Measurements from ENCODE around the gene WFDC8. TPM values are rescaled to one million over a fixed set of nuclear protein-coding genes. Genes with fewer than 3 reads are reported as not detected.
A peak's percentile ranks its signal among the peaks of the same experiment; 100 is the strongest.

WFDC8 gene
- total RNA-seq, 1 donor from 2014 or later = not detected

- TF ChIP-seq, protein P1, sequence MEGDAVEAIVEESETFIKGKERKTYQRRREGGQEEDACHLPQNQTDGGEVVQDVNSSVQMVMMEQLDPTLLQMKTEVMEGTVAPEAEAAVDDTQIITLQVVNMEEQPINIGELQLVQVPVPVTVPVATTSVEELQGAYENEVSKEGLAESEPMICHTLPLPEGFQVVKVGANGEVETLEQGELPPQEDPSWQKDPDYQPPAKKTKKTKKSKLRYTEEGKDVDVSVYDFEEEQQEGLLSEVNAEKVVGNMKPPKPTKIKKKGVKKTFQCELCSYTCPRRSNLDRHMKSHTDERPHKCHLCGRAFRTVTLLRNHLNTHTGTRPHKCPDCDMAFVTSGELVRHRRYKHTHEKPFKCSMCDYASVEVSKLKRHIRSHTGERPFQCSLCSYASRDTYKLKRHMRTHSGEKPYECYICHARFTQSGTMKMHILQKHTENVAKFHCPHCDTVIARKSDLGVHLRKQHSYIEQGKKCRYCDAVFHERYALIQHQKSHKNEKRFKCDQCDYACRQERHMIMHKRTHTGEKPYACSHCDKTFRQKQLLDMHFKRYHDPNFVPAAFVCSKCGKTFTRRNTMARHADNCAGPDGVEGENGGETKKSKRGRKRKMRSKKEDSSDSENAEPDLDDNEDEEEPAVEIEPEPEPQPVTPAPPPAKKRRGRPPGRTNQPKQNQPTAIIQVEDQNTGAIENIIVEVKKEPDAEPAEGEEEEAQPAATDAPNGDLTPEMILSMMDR (IDR thresholded peaks at IDR 0.05) = no peak
- Mint-ChIP-seq H3K27ac (ENCODE audit: unreplicated experiment) (no peak overlapping the region), H3K4me3 (ENCODE audit: unreplicated experiment) (no peak overlapping the region), H3K9me3 (ENCODE audit: unreplicated experiment) (no peaks in the 10 kb centered on the region), H3K4me1 (ENCODE audit: unreplicated experiment) (no peaks in the 10 kb centered on the region), H3K27me3 (ENCODE audit: unreplicated experiment) (peaks cover 20% of the 10 kb centered on the region), H3K36me3 (ENCODE audit: unreplicated experiment) (no peaks in the 10 kb centered on the region)
- peak; percentile 76 for DNase-seq (ENCODE audit: extremely low spot score, unreplicated experiment)
Observed at GRCh38 chr20:45508068-45508886, 70.8 kb downstream of the WFDC8 start.

- Mint-ChIP-seq H3K9me3 (ENCODE audit: unreplicated experiment) (no peaks in the 10 kb centered on the region), H3K27me3 (ENCODE audit: unreplicated experiment) (peaks cover 24% of the 10 kb centered on the region), H3K36me3 (ENCODE audit: unreplicated experiment) (no peaks in the 10 kb centered on the region), H3K4me3 (ENCODE audit: unreplicated experiment) (no peak overlapping the region), H3K4me1 (ENCODE audit: unreplicated experiment) (no peaks in the 10 kb centered on the region), H3K27ac (ENCODE audit: unreplicated experiment) (no peak overlapping the region)
- DNase-seq (ENCODE audit: extremely low spot score, unreplicated experiment) = peak; percentile 27
- TF ChIP-seq, protein P1 (IDR thresholded peaks at IDR 0.05) = no peak
Observed at GRCh38 chr20:45507011-45507820, 71.9 kb downstream of the WFDC8 start.

DNA sequence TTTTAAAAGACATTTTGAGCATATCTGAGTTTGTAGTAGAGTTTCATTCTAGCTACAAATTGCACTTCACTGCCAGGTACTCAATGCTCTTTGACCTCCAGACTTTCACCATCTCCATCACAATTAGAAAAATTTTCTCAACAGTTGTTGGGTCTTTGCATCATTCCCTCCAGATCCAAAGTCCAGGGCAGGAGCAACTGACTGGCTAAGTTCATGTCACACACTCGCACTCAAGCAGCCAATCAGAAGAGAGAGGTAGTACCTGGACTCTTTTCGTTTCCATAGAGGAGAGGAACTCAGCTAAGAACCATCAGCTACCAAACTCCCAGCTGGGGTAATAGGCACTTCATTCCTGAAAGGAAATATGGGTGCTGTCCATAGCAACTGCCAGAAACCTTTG is 72.7 kb downstream of the WFDC8 start:
- Mint-ChIP-seq H3K27me3 (ENCODE audit: unreplicated experiment) (peaks cover 22% of the 10 kb centered on the region), H3K9me3 (ENCODE audit: unreplicated experiment) (no peaks in the 10 kb centered on the region), H3K4me3 (ENCODE audit: unreplicated experiment) (no peak overlapping the region), H3K36me3 (ENCODE audit: unreplicated experiment) (no peaks in the 10 kb centered on the region), H3K27ac (ENCODE audit: unreplicated experiment) (no peak overlapping the region), H3K4me1 (ENCODE audit: unreplicated experiment) (no peaks in the 10 kb centered on the region)
- TF ChIP-seq, protein P1 (IDR thresholded peaks at IDR 0.05) = no peak
- DNase-seq (ENCODE audit: extremely low spot score, unreplicated experiment) = no peak

GRCh38 chr20:45503403-45503802 is 75.7 kb downstream of the WFDC8 start:
- Mint-ChIP-seq H3K27me3 (ENCODE audit: unreplicated experiment) (peaks cover 14% of the 10 kb centered on the region), H3K4me3 (ENCODE audit: unreplicated experiment) (no peak overlapping the region), H3K9me3 (ENCODE audit: unreplicated experiment) (no peaks in the 10 kb centered on the region), H3K36me3 (ENCODE audit: unreplicated experiment) (no peaks in the 10 kb centered on the region), H3K27ac (ENCODE audit: unreplicated experiment) (no peak overlapping the region), H3K4me1 (ENCODE audit: unreplicated experiment) (no peaks in the 10 kb centered on the region)
- TF ChIP-seq, protein P1 (IDR thresholded peaks at IDR 0.05) = no peak
- no peak for DNase-seq (ENCODE audit: extremely low spot score, unreplicated experiment)

- no peaks in the 10 kb centered on the region for H3K9me3 Mint-ChIP-seq (ENCODE audit: unreplicated experiment)
- no peak overlapping the region for H3K27ac Mint-ChIP-seq (ENCODE audit: unreplicated experiment)
- TF ChIP-seq, protein P1 (IDR thresholded peaks at IDR 0.05) = no peak
- no peaks in the 10 kb centered on the region for H3K36me3 Mint-ChIP-seq (ENCODE audit: unreplicated experiment)
- H3K4me3 Mint-ChIP-seq (ENCODE audit: unreplicated experiment) = no peak overlapping the region
- no peak for DNase-seq (ENCODE audit: extremely low spot score, unreplicated experiment)
- peaks cover 11% of the 10 kb centered on the region for H3K27me3 Mint-ChIP-seq (ENCODE audit: unreplicated experiment)
- H3K4me1 Mint-ChIP-seq (ENCODE audit: unreplicated experiment) = no peaks in the 10 kb centered on the region
Observed at GRCh38 chr20:45502561-45502960, 76.5 kb downstream of the WFDC8 start.

Measured in osteocyte (in vitro differentiated cells).